Measurements from ENCODE around the gene REEP5.
"Not testable (repeated sequence)": the region's sequence is repeated elsewhere in the genome, so short reads cannot be mapped to it uniquely, and the experiment has no call there.

The REEP5 gene

GRCh38 chr5:112907166-112907631 is 14.8 kb downstream of the REEP5 start:
- H3K27me3 ChIP-seq (replicated peaks) = no peaks in the 10 kb centered on the region
- no peak overlapping the region for H3K4me3 ChIP-seq (ENCODE audit: low read depth, low read length)
- peaks cover 28% of the 10 kb centered on the region for H3K36me3 ChIP-seq (replicated peaks)
- TF ChIP-seq CTCF (IDR thresholded peaks at IDR 0.05; ENCODE audit: low read depth, low read length, missing control alignments) = no peak
- H3K27ac ChIP-seq = no peak overlapping the region
- no peak for DNase-seq
- in situ Hi-C loops (cut with HindIII; ENCODE audit: low pct_ligation_motif_present, low sequenced_read_pairs) = no loop called here

- in situ Hi-C loops (cut with HindIII; ENCODE audit: low pct_ligation_motif_present, low sequenced_read_pairs) = no loop called here
- Histone ChIP-seq H3K4me3 (ENCODE audit: low read depth, low read length) (no peak overlapping the region), H3K27me3 (replicated peaks) (no peaks in the 10 kb centered on the region), H3K27ac (no peak overlapping the region), H3K36me3 (replicated peaks) (peaks cover 30% of the 10 kb centered on the region)
- no peak for DNase-seq
- TF ChIP-seq CTCF (IDR thresholded peaks at IDR 0.05; ENCODE audit: low read depth, low read length, missing control alignments) = no peak
These were observed 15.4 kb downstream of the REEP5 start for GRCh38 chr5:112906637-112907036.

GRCh38 chr5:112904996-112905395 is 17.0 kb downstream of the REEP5 start:
- DNase-seq; H3K4me3 ChIP-seq (ENCODE audit: low read depth, low read length); in situ Hi-C loops (cut with HindIII; ENCODE audit: low pct_ligation_motif_present, low sequenced_read_pairs); H3K27ac ChIP-seq; H3K27me3 ChIP-seq (replicated peaks): not testable (repeated sequence)
- H3K36me3 ChIP-seq (replicated peaks) = peaks cover 30% of the 10 kb centered on the region

GRCh38 chr5:112902561-112902960 is 19.5 kb downstream of the REEP5 start:
- Histone ChIP-seq H3K27ac (no peak overlapping the region), H3K27me3 (replicated peaks) (no peaks in the 10 kb centered on the region), H3K4me3 (ENCODE audit: low read depth, low read length) (no peak overlapping the region), H3K36me3 (replicated peaks) (peaks cover 30% of the 10 kb centered on the region)
- no peak for DNase-seq
- in situ Hi-C loops (cut with HindIII; ENCODE audit: low pct_ligation_motif_present, low sequenced_read_pairs) = no loop called here
- TF ChIP-seq CTCF (IDR thresholded peaks at IDR 0.05; ENCODE audit: low read depth, low read length, missing control alignments) = no peak

GRCh38 chr5:112895682-112896081 is 26.3 kb downstream of the REEP5 start:
- no peak for TF ChIP-seq CTCF (IDR thresholded peaks at IDR 0.05; ENCODE audit: low read depth, low read length, missing control alignments)
- DNase-seq = no peak
- Histone ChIP-seq H3K36me3 (replicated peaks) (peaks cover 31% of the 10 kb centered on the region), H3K4me3 (ENCODE audit: low read depth, low read length) (no peak overlapping the region), H3K27me3 (replicated peaks) (no peaks in the 10 kb centered on the region), H3K27ac (no peak overlapping the region)
- in situ Hi-C loops (cut with HindIII; ENCODE audit: low pct_ligation_motif_present, low sequenced_read_pairs) = no loop called here

- DNase-seq = no peak
- H3K27me3 ChIP-seq (replicated peaks) = no peaks in the 10 kb centered on the region
- H3K4me3 ChIP-seq (ENCODE audit: low read depth, low read length) = no peak overlapping the region
- H3K27ac ChIP-seq = no peak overlapping the region
- in situ Hi-C loops (cut with HindIII; ENCODE audit: low pct_ligation_motif_present, low sequenced_read_pairs) = no loop called here
- no peak for TF ChIP-seq CTCF (IDR thresholded peaks at IDR 0.05; ENCODE audit: low read depth, low read length, missing control alignments)
- peaks cover 24% of the 10 kb centered on the region for H3K36me3 ChIP-seq (replicated peaks)
These were observed 29.3 kb downstream of the REEP5 start for GRCh38 chr5:112892776-112893175.

- H3K4me3 ChIP-seq (ENCODE audit: low read depth, low read length); DNase-seq; H3K27ac ChIP-seq; in situ Hi-C loops (cut with HindIII; ENCODE audit: low pct_ligation_motif_present, low sequenced_read_pairs); H3K27me3 ChIP-seq (replicated peaks): not testable (repeated sequence)
- H3K36me3 ChIP-seq (replicated peaks) = peaks cover 20% of the 10 kb centered on the region
These were observed 30.0 kb downstream of the REEP5 start for GRCh38 chr5:112892066-112892465.

All from brain microvascular endothelial cell (primary cell).